ENCODE measurements around the gene CSGALNACT2.

Gene CSGALNACT2

GRCh38 chr10:43226441-43226840 is 88.2 kb downstream of the CSGALNACT2 start:
- TF ChIP-seq ZNF274 (IDR thresholded peaks at IDR 0.05; ENCODE audit: low read depth, low read length) = no peak
- no peak overlapping the region for H3K4me3 ChIP-seq (ENCODE audit: low read length)

- no peak overlapping the region for H3K4me3 ChIP-seq (ENCODE audit: low read length)
- no peak for TF ChIP-seq ZNF274 (IDR thresholded peaks at IDR 0.05; ENCODE audit: low read depth, low read length)
These were observed 88.9 kb downstream of the CSGALNACT2 start for GRCh38 chr10:43226851-43227845.

- TF ChIP-seq ZNF274 (IDR thresholded peaks at IDR 0.05; ENCODE audit: low read depth, low read length) = no peak
- H3K4me3 ChIP-seq (ENCODE audit: low read length) = no peak overlapping the region
These were observed 89.9 kb downstream of the CSGALNACT2 start for GRCh38 chr10:43227911-43228782.

GRCh38 chr10:43228783-43229207 is 90.5 kb downstream of the CSGALNACT2 start:
- TF ChIP-seq ZNF274 (IDR thresholded peaks at IDR 0.05; ENCODE audit: low read depth, low read length) = no peak
- no peak overlapping the region for H3K4me3 ChIP-seq (ENCODE audit: low read length)

- no peak for TF ChIP-seq ZNF274 (IDR thresholded peaks at IDR 0.05; ENCODE audit: low read depth, low read length)
- H3K4me3 ChIP-seq (ENCODE audit: low read length) = no peak overlapping the region
These were observed 91.2 kb downstream of the CSGALNACT2 start for GRCh38 chr10:43229208-43230061.

GRCh38 chr10:43230101-43230908 is 92.1 kb downstream of the CSGALNACT2 start:
- no peak overlapping the region for H3K4me3 ChIP-seq (ENCODE audit: low read length)

DNA sequence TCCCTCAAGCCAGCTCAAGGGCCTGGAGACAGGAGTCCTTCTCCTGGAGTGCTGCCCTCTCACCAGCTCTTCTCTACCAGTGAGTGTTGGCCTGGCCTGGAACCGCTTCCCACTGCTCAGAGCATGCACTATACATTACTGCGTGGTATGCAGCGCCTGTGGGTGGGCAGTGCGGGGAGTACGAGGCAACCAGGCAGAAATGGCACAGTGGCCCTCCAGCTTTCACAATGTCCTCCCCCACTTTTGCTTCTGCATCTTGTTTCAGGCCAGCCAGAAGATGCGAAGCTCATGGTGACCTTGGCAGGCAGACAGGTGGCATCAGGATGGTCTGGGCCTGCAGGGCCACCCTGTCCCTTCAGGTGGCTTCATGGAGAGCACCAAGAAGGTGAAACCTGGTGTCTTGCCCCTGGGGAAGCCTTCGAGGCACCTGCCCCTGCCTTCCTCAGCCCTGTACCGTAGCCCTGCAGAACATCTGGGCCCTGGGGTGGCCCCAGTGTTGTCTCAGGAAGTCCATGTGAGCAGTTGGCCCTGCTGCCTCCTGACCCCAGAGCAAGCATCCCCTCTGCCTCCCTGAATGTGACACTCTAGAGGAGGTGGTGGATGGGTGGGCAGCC is 92.8 kb downstream of the CSGALNACT2 start:
- no peak for TF ChIP-seq ZNF274 (IDR thresholded peaks at IDR 0.05; ENCODE audit: low read depth, low read length)
- H3K4me3 ChIP-seq (ENCODE audit: low read length) = no peak overlapping the region

More at GRCh38 chr10:43230101-43230908, 92.1 kb downstream of the CSGALNACT2 start:
- no peak for TF ChIP-seq ZNF274 (IDR thresholded peaks at IDR 0.05; ENCODE audit: low read depth, low read length)

GRCh38 chr10:43231523-43232078 is 93.4 kb downstream of the CSGALNACT2 start:
- no peak for TF ChIP-seq ZNF274 (IDR thresholded peaks at IDR 0.05; ENCODE audit: low read depth, low read length)
- no peak overlapping the region for H3K4me3 ChIP-seq (ENCODE audit: low read length)

GRCh38 chr10:43233601-43234430 is 95.6 kb downstream of the CSGALNACT2 start:
- H3K4me3 ChIP-seq (ENCODE audit: low read length) = no peak overlapping the region
- TF ChIP-seq ZNF274 (IDR thresholded peaks at IDR 0.05; ENCODE audit: low read depth, low read length) = no peak

DNA sequence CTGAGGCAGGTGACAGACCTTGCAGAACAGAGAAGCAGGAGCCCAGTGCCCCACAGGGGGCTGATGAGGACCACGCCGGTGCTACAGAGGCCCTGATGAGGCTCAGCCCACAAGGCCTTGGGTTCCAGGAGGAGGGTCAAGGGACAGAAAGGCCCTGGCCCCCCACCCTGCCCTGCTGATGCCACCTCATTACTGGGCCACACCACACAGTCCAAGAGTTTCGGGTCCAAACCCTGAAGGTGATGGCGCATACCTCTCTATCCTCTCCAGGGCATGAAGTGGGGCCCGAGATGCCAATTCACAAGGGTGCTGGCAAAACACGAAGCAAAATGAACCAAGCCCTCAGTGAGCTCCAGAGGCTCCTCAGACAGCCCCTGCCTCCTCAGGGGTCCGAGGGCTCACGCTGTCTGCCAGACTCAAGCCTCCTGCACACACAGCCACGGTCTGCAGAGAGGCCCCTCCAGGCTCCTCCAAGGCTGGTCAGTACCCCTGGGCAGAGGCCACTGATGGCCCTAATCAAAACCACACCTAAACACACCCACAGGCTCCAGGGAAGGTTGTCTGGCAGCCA is 96.3 kb downstream of the CSGALNACT2 start:
- no peak overlapping the region for H3K4me3 ChIP-seq (ENCODE audit: low read length)
- TF ChIP-seq ZNF274 (IDR thresholded peaks at IDR 0.05; ENCODE audit: low read depth, low read length) = no peak

Measured in GM08714 (cell line).